Neural progenitor cell (in vitro differentiated cells): Measurements from ENCODE around the gene RSPH9.

Source experiments
- CTCF ChIP-seq: fragments of 200-600 bp; sonication (generic); IDR thresholded peaks from 2 replicates; pipeline ENCODE4 v1.5.1; 2017; ENCODE audit warnings: antibody characterized with exemption, mild to moderate bottlenecking
- EZH2phosphoT487 ChIP-seq: fragments of 200-600 bp; sonication (generic); IDR thresholded peaks from 2 replicates; pipeline ENCODE4 v1.6.1; 2017; ENCODE audit warnings: antibody characterized with exemption

- TF ChIP-seq CTCF (no peak), EZH2phosphoT487 (no peak)
Measured at GRCh38 chr6:43621836-43622180, 23.0 kb upstream of the RSPH9 start.
